HUES48 (cell line): Measurements from ENCODE around the gene DNM3.
"Not testable (repeated sequence)": the region's sequence is repeated elsewhere in the genome, so short reads cannot be mapped to it uniquely, and the experiment has no call there.

ENCODE experiments used
- H3K27ac ChIP-seq: one replicate; pipeline ENCODE4 v1.7.0; 2013; ENCODE audit warnings: low read depth, low read length, inconsistent platforms
- H3K27me3 ChIP-seq: 2 replicates; pipeline ENCODE4 v1.6.1; 2013; ENCODE audit warnings: mild to moderate bottlenecking, low read length; ENCODE audit not compliant: control insufficient read depth, insufficient read depth
- H3K36me3 ChIP-seq: 2 replicates; pipeline ENCODE4 v1.6.1; 2013; ENCODE audit warnings: low read length; ENCODE audit not compliant: control insufficient read depth, insufficient read depth
- H3K4me1 ChIP-seq: 2 replicates; pipeline ENCODE4 v1.6.1; 2013; ENCODE audit warnings: mild to moderate bottlenecking, low read length; ENCODE audit not compliant: control insufficient read depth, insufficient read depth
- H3K4me3 ChIP-seq: 2 replicates; pipeline ENCODE4 v1.5.1; 2013; ENCODE audit warnings: mild to moderate bottlenecking, low read depth, low read length
- H3K9ac ChIP-seq: 2 replicates; pipeline ENCODE4 v1.6.1; 2013; ENCODE audit warnings: mild to moderate bottlenecking, low read depth, low read length, moderate library complexity
- H3K9me3 ChIP-seq: 2 replicates; pipeline ENCODE4 v1.6.1; 2013; ENCODE audit warnings: low read length; ENCODE audit not compliant: control insufficient read depth, insufficient read depth

The DNM3 gene

DNA sequence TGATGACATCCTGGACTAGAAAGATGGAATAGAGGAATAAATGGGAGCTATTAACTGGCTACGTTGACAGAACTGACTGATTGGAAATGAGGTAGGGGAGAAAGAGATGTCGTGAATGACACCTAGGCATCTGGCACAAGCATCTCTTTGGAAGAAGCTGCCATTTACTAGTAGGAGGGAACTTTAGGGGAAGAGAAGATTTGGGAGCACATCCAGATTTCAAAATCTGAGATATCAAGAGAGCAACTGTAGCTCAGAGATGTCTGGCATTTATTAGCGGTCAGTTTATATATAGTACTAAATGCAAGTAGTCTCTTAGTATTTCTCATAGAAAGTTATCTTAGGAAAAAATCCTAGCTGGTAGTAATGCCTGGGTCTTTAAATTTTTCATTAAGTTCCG, 447.3 kb downstream of the DNM3 start:
- H3K4me3 ChIP-seq, result no peak overlapping the region
- no peaks in the 10 kb centered on the region for H3K36me3 ChIP-seq
- no peaks in the 10 kb centered on the region for H3K27me3 ChIP-seq
- H3K9ac ChIP-seq, result no peak overlapping the region
- no peaks in the 10 kb centered on the region for H3K9me3 ChIP-seq
- H3K4me1 ChIP-seq, result no peaks in the 10 kb centered on the region
- no peak overlapping the region for H3K27ac ChIP-seq

DNA sequence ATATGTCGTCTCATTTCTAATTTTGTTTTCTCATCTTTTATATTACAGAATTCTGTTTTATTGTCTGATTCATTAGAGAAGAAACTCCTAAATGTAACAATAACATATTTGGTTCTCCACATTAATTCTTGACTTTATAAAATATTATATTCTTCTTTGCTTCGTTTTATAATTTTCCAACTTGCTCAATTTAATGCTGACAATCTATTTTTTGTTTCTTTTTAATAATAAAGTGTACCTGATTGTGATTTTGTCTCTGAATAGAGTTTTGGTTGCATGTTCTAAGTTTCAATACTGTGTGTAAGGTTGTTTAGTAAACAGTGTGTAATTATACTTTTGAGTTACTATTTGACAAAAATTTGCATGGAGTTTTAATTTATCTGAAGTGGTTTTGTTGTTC, 448.1 kb downstream of the DNM3 start:
- Histone ChIP-seq H3K27me3 (no peaks in the 10 kb centered on the region), H3K4me3 (no peak overlapping the region), H3K9ac (no peak overlapping the region), H3K9me3 (no peaks in the 10 kb centered on the region), H3K27ac (no peak overlapping the region), H3K36me3 (no peaks in the 10 kb centered on the region), H3K4me1 (no peaks in the 10 kb centered on the region)

DNA sequence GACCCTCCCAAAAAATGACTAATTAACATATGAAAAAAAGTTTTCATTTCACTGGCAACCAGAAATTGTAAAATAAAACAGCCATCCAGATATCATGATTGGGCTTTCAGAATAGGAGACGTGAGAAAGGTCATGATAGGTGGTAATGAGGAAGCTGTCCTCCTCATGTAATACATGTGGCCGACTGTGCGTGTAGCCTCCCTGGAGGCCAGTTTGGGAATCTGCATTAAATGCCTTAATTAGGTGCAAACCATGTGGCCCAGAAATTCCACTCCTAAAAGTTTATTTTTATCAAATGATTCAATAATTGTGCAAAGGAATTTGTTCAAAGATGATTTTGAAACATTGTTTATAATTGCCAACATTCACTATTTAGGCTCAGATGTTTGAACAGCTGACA, 451.5 kb downstream of the DNM3 start:
- Histone ChIP-seq H3K9me3 (no peaks in the 10 kb centered on the region), H3K9ac (no peak overlapping the region), H3K4me3 (no peak overlapping the region), H3K27me3 (no peaks in the 10 kb centered on the region), H3K36me3 (no peaks in the 10 kb centered on the region), H3K27ac (no peak overlapping the region), H3K4me1 (no peaks in the 10 kb centered on the region)

DNA sequence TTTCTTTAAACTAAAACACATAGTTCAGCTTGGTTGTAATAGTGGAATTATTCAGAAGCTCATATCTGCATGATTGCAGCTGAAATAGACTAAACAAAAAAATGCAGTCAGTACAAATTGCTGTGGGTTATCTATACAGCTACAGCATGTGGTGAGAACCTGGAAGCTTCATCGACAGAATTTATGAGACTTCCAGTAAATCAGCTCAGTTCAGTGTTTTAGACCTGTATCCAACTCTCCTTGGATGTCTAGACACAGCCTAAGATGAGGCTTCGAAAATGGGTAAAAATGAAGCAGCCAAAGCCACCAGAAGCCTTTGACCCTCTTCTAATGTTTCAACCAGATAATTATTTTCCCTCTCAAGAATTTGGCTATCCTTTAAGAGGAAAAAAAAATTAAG, 452.1 kb downstream of the DNM3 start:
- no peak overlapping the region for H3K4me3 ChIP-seq
- no peaks in the 10 kb centered on the region for H3K9me3 ChIP-seq
- H3K9ac ChIP-seq, result no peak overlapping the region
- no peaks in the 10 kb centered on the region for H3K36me3 ChIP-seq
- no peak overlapping the region for H3K27ac ChIP-seq
- H3K27me3 ChIP-seq, result no peaks in the 10 kb centered on the region
- no peaks in the 10 kb centered on the region for H3K4me1 ChIP-seq

DNA sequence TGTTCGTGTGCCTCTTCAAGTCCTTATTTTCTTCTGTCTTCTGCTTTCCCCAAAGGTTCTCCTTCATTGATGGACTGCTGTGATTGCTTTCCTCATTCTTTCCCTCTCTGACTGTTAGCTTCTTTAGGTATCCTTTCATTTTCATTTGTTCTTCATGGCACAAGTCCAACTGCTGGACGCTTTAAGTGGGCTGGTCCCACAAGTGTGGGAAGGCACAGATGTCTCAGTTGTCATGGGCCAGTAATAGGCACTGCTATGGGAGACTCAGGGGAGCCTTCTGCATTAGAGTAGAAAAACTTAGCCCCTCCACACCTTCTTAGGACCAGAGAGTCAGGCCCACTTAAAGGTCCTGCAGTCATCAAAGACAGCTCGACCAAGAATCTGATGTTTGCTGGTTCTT, 456.8 kb downstream of the DNM3 start:
- Histone ChIP-seq H3K4me3 (no peak overlapping the region), H3K36me3 (no peaks in the 10 kb centered on the region), H3K9me3 (peaks cover 16% of the 10 kb centered on the region), H3K27me3 (no peaks in the 10 kb centered on the region), H3K27ac (no peak overlapping the region), H3K4me1 (no peaks in the 10 kb centered on the region), H3K9ac (no peak overlapping the region)

DNA sequence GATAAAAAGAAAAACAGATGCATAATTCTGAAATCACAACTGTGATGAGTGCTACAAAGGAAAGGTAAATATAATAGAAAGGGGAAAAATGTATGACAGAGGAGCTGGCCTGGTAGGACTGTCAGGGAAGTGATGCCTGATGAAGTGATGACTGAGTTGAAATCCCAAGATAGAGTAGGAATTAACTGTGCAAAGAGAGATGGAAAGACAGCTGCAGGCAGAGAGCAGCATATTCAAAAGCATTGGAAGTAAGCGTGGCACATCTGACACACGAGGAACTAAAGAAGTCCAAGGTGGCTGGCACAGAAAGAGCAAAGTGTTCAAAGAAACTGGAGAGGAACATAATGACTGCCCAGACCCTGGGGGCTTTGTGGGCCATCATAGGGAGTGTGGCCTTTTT, 457.6 kb downstream of the DNM3 start:
- Histone ChIP-seq H3K36me3 (no peaks in the 10 kb centered on the region), H3K27ac (no peak overlapping the region), H3K4me3 (no peak overlapping the region), H3K9me3 (peaks cover 16% of the 10 kb centered on the region), H3K9ac (no peak overlapping the region), H3K4me1 (no peaks in the 10 kb centered on the region), H3K27me3 (no peaks in the 10 kb centered on the region)

DNA sequence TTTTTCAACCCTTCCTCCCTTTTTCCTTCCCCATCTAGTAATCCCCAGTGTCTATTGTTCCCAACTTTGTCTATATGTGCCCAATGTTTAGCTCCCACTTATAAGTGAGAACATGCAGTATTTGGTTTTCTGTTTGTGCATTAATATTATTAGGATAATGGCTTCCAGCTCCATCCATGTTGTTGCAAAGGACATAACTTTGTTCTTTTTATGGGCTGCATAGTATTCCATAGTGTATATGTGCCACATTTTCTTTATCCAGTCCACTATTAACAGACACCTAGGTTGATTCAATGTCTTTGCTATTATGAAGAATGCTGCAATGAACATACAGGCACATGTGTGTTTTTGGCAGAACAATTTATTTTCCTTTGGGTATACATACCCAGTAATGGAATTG, 458.2 kb downstream of the DNM3 start:
- Histone ChIP-seq H3K4me3 (no peak overlapping the region), H3K27me3 (no peaks in the 10 kb centered on the region), H3K27ac (no peak overlapping the region), H3K9ac (no peak overlapping the region), H3K36me3 (no peaks in the 10 kb centered on the region), H3K4me1 (no peaks in the 10 kb centered on the region), H3K9me3 (peaks cover 16% of the 10 kb centered on the region)

DNA sequence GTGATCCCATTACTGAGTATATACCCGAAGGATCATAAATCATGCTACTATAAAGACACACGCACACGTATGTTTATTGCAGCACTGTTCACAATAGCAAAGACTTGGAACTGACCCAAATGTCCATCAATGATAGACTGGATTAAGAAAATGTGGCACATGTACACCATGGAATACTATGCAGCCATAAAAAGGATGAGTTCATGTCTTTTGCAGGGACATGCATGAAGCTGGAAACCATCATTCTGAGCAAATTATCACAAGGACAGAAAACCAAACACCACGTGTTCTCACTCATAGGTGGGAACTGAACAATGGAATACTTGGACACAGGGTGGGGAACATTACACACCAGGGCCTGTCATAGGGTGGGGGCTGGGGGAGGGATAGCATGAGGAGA, 466.2 kb downstream of the DNM3 start:
- H3K36me3 ChIP-seq, H3K4me1 ChIP-seq, H3K27ac ChIP-seq, H3K27me3 ChIP-seq, H3K4me3 ChIP-seq, H3K9me3 ChIP-seq, H3K9ac ChIP-seq: not testable (repeated sequence)

DNA sequence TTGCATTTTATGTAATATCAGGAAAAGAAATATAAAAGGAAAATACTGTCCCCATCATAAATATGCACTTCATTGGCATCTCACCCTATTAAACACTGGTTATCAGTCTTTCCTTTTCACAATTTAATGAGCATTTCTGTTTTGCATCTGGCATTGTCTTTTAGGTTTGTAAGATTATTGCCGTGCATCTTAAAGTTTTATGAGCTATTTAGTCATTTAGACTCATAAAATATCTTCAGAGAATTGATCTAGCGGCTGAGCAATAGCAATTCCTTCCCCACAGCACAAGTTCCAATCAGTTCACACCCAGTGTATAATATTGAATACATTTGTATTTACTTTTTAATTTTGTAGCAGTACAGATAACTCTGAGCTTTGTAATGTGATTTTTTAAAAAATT, 466.8 kb downstream of the DNM3 start:
- H3K36me3 ChIP-seq, result no peaks in the 10 kb centered on the region
- no peaks in the 10 kb centered on the region for H3K27me3 ChIP-seq
- no peak overlapping the region for H3K27ac ChIP-seq
- no peaks in the 10 kb centered on the region for H3K9me3 ChIP-seq
- H3K9ac ChIP-seq, result no peak overlapping the region
- H3K4me1 ChIP-seq, result no peaks in the 10 kb centered on the region
- no peak overlapping the region for H3K4me3 ChIP-seq

DNA sequence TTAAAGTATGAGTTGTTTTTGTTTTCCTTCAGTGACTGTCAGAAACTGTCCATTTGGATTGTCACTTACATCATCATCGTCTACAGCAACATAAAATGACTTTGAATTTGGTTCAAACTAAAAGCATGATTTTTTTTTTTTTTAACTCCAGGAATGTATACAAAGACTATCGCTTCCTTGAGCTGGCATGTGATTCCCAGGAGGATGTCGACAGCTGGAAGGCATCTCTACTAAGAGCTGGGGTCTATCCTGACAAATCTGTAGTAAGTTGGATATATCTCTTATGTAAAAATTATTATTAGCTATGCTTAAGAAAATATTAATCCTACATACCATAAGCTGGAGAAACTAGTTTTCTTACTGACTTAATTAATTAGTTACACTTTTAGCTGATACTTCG, 467.3 kb downstream of the DNM3 start:
- Histone ChIP-seq H3K36me3 (no peaks in the 10 kb centered on the region), H3K27ac (no peak overlapping the region), H3K4me1 (no peaks in the 10 kb centered on the region)

DNA sequence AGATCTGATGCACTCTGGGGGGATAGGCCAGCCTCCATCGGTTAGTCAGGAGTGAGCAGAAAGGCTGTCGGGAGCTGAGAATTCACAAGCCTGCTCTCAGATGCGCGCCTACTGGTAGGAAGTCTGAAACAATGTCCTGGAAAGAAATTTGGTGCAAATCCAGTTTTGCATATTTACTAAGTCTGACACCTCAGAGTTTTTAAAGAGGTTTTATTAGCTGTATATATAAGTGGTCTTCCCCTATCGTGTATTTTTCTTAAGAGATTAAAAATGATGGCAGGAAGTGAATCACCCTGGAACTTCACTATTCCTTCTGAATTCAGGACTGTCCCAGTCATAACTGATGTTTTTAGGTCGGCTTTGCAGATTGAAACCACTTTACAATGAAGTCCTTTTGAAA, 479.4 kb downstream of the DNM3 start:
- H3K4me1 ChIP-seq, result 0 out of 2 replicates have a peak, but pooled peaks cover 3% of the 10 kb centered on the region
- no peak overlapping the region for H3K27ac ChIP-seq
- no peaks in the 10 kb centered on the region for H3K36me3 ChIP-seq
- no peaks in the 10 kb centered on the region for H3K27me3 ChIP-seq
- H3K4me3 ChIP-seq, result no peak overlapping the region
- H3K9me3 ChIP-seq, result no peaks in the 10 kb centered on the region
- no peak overlapping the region for H3K9ac ChIP-seq

More for the DNA sequence above, 467.3 kb downstream of the DNM3 start:
- no peak overlapping the region for H3K9ac ChIP-seq
- H3K27me3 ChIP-seq, result no peaks in the 10 kb centered on the region
- no peaks in the 10 kb centered on the region for H3K9me3 ChIP-seq
- H3K4me3 ChIP-seq, result no peak overlapping the region

DNA sequence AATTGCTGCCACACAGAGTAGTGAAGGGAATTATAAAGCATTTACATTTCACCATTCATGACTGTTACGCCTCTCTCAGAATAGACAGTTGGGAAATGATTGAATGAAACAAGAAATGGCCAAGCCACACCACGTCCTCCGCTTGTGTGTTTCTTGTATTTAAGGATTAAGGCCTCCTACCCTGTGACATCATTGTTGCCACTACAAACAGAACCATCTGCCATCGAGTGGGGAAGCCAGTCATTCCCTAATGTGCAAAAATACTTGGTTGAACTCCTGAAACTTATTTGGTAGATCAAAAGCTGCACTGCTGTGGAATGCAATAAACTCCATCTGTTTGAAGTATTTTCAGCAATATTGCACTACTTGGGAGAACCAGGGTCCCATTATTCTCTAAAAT, 480.2 kb downstream of the DNM3 start:
- no peak overlapping the region for H3K27ac ChIP-seq

More for the DNA sequence above, 480.2 kb downstream of the DNM3 start:
- H3K4me3 ChIP-seq, result no peak overlapping the region
- H3K9me3 ChIP-seq, result no peaks in the 10 kb centered on the region
- no peak overlapping the region for H3K9ac ChIP-seq
- H3K36me3 ChIP-seq, result no peaks in the 10 kb centered on the region
- no peaks in the 10 kb centered on the region for H3K27me3 ChIP-seq
- 0 out of 2 replicates have a peak, but pooled peaks cover 3% of the 10 kb centered on the region for H3K4me1 ChIP-seq
